Measurements from ENCODE around the gene KCNQ1. TPM values are rescaled to one million over a fixed set of nuclear protein-coding genes. Genes with fewer than 3 reads are reported as not detected.

The KCNQ1 gene
- total RNA-seq, 1 donor from 2014 or later = 52.9 TPM

GRCh38 chr11:2532704-2533586 lies 88.1 kb downstream of the KCNQ1 start:
- H3K27ac ChIP-seq = no peak overlapping the region
- no peaks in the 10 kb centered on the region for H3K27me3 ChIP-seq
- no peaks in the 10 kb centered on the region for H3K36me3 ChIP-seq
- peak; percentile 99 for TF ChIP-seq CTCF (IDR thresholded peaks at IDR 0.05)
- intact Hi-C loops (cut with DNase I) = loop anchor here (1.0 kb wide), 1 partner anchor 355 kb away; no protein-coding TSS in a partner anchor
- ATAC-seq (peak; percentile 87), DNase-seq (peak; percentile 95)
- H3K9me3 ChIP-seq = no peaks in the 10 kb centered on the region
- peaks cover 13% of the 10 kb centered on the region for H3K4me1 ChIP-seq
- H3K4me3 ChIP-seq = peak overlapping the region; percentile 35

- intact Hi-C loops (cut with DNase I) = no loop called here
- DNase-seq (peak; percentile 85), ATAC-seq (peak; percentile 68)
- H3K9me3 ChIP-seq = no peaks in the 10 kb centered on the region
- H3K36me3 ChIP-seq = no peaks in the 10 kb centered on the region
- TF ChIP-seq CTCF (IDR thresholded peaks at IDR 0.05) = no peak
- peak overlapping the region; percentile 35 for H3K4me3 ChIP-seq
- H3K4me1 ChIP-seq = peaks cover 13% of the 10 kb centered on the region
- H3K27me3 ChIP-seq = no peaks in the 10 kb centered on the region
- H3K27ac ChIP-seq = no peak overlapping the region
Observed at GRCh38 chr11:2533587-2534133, 88.9 kb downstream of the KCNQ1 start.

- H3K4me1 ChIP-seq = peaks cover 13% of the 10 kb centered on the region
- H3K27me3 ChIP-seq = no peaks in the 10 kb centered on the region
- DNase-seq (peak; percentile 65), ATAC-seq (no peak)
- no peak for TF ChIP-seq CTCF (IDR thresholded peaks at IDR 0.05)
- H3K9me3 ChIP-seq = no peaks in the 10 kb centered on the region
- H3K4me3 ChIP-seq = no peak overlapping the region
- H3K36me3 ChIP-seq = no peaks in the 10 kb centered on the region
- intact Hi-C loops (cut with DNase I) = no loop called here
- no peak overlapping the region for H3K27ac ChIP-seq
Observed at GRCh38 chr11:2534134-2534956, 89.5 kb downstream of the KCNQ1 start.

GRCh38 chr11:2534957-2535672 lies 90.3 kb downstream of the KCNQ1 start:
- intact Hi-C loops (cut with DNase I) = no loop called here
- Histone ChIP-seq H3K36me3 (no peaks in the 10 kb centered on the region), H3K27ac (no peak overlapping the region), H3K4me1 (peaks cover 13% of the 10 kb centered on the region), H3K27me3 (no peaks in the 10 kb centered on the region), H3K4me3 (no peak overlapping the region), H3K9me3 (no peaks in the 10 kb centered on the region)
- DNase-seq = peak; percentile 56
- no peak for ATAC-seq
- no peak for TF ChIP-seq CTCF (IDR thresholded peaks at IDR 0.05)

Measured in upper lobe of right lung (tissue), 1 donor.